Activated naive CD4-positive, alpha-beta T cell treated with anti-CD3 and anti-CD28 coated beads, Interleukin-2, amount 10 ng/mL, durations not matched to agents 7 days and 5 days (primary cell): ENCODE data around the gene PRUNE1.

Experiments
- CTCF ChIA-PET: fragments of 350-600 bp; sonication (Branson Sonifier 250); formaldehyde crosslinking; loops from one replicate; lab custom pipeline; 2021; ENCODE audit warnings: antibody characterized with exemption; lab: Charles Lee
- DNase-seq: peaks from one replicate; pipeline ENCODE4 v3.0.0-alpha.2; 2020
- H3K27ac Mint-ChIP-seq: one replicate; pipeline ENCODE4 v1.8.0; 2021; ENCODE audit warnings: mild to moderate bottlenecking, moderate library complexity, mixed read lengths
- H3K27me3 Mint-ChIP-seq: one replicate; pipeline ENCODE4 v1.8.0; 2021; ENCODE audit warnings: mild to moderate bottlenecking, mixed read lengths
- H3K36me3 Mint-ChIP-seq: one replicate; pipeline ENCODE4 v1.8.0; 2021; ENCODE audit warnings: mixed read lengths
- H3K4me1 Mint-ChIP-seq: one replicate; pipeline ENCODE4 v1.8.0; 2021; ENCODE audit warnings: mixed read lengths
- H3K4me3 Mint-ChIP-seq: one replicate; pipeline ENCODE4 v1.8.0; 2021; ENCODE audit warnings: mild to moderate bottlenecking, moderate library complexity, mixed read lengths
- H3K9me3 Mint-ChIP-seq: one replicate; pipeline ENCODE4 v1.8.0; 2021; ENCODE audit warnings: mixed read lengths

Gene PRUNE1

DNA sequence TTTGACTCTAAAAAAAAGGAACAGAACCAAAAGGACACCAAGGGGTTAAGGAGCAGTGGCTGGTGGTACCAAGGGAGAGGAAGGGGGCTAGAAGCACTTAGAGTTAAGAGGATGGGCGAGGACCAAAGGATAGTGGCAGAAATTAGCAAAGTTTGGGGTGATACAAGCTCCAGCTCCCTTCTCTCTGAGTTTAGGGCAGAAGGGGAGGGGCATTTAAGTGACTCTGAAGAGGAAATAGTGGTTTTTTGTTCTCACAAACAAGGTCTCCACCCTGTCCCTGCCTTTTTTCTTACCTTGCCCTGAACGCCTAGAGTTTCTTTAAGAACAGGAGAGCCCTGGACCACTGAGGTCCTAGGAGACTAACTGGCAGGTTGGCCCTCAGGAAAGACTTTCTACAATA, 47.9 kb downstream of the PRUNE1 start:
- CTCF ChIA-PET: interaction anchor here (0.7 to 6.2 kb wide), 3 partner anchors 8 to 32 kb away, joined by 3 to 41 read pairs (median 16); partner anchors contain the start of gene C1orf56
- H3K36me3 Mint-ChIP-seq: peaks cover 81% of the 10 kb centered on the region
- peak; percentile 54 for DNase-seq

GRCh38 chr1:151058692-151059091, 50.4 kb downstream of the PRUNE1 start:
- CTCF ChIA-PET: interaction anchor here (0.8 to 6.2 kb wide), 6 partner anchors 9 to 53 kb away, joined by 3 to 41 read pairs (median 7); partner anchors contain the start of genes C1orf56 and GABPB2
- Mint-ChIP-seq H3K9me3 (no peaks in the 10 kb centered on the region), H3K4me3 (peak overlapping the region; percentile 97), H3K4me1 (peaks cover 46% of the 10 kb centered on the region), H3K27me3 (peaks cover 5% of the 10 kb centered on the region), H3K27ac (peak overlapping the region; percentile 98), H3K36me3 (peaks cover 58% of the 10 kb centered on the region)
- DNase-seq: peak; percentile 26

More for the DNA sequence above, 47.9 kb downstream of the PRUNE1 start:
- H3K27ac Mint-ChIP-seq: peak overlapping the region; percentile 98
- H3K27me3 Mint-ChIP-seq: peaks cover 5% of the 10 kb centered on the region
- H3K4me1 Mint-ChIP-seq: peaks cover 65% of the 10 kb centered on the region
- H3K9me3 Mint-ChIP-seq: no peaks in the 10 kb centered on the region
- H3K4me3 Mint-ChIP-seq: peak overlapping the region; percentile 97

DNA sequence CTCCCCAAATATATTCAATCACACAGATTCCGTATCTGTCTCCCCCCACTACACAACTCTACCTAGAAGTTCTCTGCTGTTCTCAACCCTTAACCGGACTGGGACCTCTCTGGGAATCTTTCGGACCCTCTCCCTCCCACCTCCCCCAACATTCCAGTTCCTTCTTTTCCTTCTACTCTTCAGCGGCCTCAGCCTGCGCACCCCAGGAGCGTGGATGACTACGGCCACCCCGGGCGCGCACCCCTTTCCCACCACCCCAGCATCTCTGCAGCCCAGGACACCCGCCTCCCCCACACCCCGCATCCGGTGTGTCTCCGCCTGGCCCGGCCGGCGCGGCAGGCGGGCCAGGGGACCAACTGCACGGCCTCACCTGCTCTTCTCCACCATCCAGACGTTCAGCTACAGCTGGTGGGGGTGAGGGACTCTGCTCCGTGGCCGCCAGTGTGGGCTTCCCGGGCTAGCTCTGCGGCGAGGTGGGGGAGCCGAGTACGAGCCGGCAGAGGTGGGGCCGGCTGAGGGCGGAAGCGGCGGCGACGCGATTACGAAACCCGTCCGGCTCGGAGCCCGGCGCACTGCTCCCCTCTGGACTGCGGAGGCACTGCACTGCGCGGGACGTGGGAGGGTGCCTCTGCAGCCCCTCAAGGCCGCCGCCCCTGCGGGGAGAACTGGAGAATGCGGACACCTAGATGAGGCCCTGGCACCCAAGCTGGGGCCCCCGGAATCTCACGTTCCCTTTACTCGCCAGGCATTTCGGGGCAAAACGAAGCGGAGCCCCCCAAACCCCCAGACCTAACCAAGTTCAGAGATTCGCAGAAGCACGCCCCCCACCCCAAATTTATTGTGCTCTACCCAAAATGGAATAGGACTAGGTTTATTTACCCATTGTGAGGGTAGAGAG, 51.1 kb downstream of the PRUNE1 start, which contains the start of gene CDC42SE1:
Gene CDC42SE1 (minus strand): TSS at position 514 of the 898 bp plus-strand sequence. CDS start 3,892 bp downstream, outside the sequence.
- Mint-ChIP-seq H3K4me3 (peak within 1 kb of the TSS; percentile 97), H3K9me3 (no peaks in the 10 kb centered on the region), H3K27ac (peak within 1 kb of the TSS; percentile 98), H3K4me1 (peaks cover 43% of the 10 kb centered on the region), H3K36me3 (peaks cover 52% of the 10 kb centered on the region), H3K27me3 (peaks cover 5% of the 10 kb centered on the region)
- CTCF ChIA-PET: interaction anchor here (0.8 to 6.2 kb wide), 11 partner anchors 8 to 64 kb away, joined by 3 to 41 read pairs (median 5); partner anchors contain the start of gene C1orf56
- peak; percentile 90 for DNase-seq

DNA sequence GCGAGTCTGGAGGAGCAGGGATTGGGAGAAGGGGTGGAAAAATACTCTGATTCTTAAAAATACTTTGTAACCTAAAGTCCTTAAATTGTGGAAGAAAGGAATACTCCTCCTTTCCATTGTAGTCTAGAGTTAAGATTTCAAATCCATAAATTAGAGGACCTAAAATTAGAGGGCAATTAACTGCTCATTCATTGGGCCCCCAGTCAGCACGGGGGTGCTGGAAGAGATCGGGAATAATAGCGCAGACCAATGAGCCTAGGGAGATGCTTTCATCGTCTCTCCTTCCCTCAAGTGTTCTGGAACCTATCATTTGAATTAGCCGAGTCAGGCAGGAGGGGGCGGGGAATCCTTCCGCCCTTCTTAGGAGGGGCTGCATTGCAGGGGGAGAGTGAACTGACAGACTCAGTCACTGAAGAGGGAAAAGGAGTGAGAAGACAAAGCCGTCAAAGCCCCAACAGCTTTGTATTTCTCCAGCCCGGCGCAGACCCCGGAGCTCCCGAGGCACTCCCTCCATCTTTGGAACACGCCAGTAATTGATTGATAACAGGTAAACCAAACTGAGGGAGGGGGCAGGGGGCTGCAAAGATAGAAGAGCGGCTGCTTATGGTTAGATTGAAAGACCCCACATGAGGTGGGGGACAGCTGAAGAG, 51.9 kb downstream of the PRUNE1 start, which contains the start of gene MLLT11:
Gene MLLT11 (plus strand): TSS at position 391 of the 650 bp plus-strand sequence. CDS start 6,828 bp downstream, outside the sequence.
- peak; percentile 43 for DNase-seq
- Mint-ChIP-seq H3K36me3 (peaks cover 44% of the 10 kb centered on the region), H3K9me3 (no peaks in the 10 kb centered on the region), H3K27ac (peak within 1 kb of the TSS; percentile 98), H3K4me1 (peaks cover 35% of the 10 kb centered on the region), H3K4me3 (peak within 1 kb of the TSS; percentile 97), H3K27me3 (peaks cover 5% of the 10 kb centered on the region)
- CTCF ChIA-PET: interaction anchor here (0.7 to 6.2 kb wide), 13 partner anchors 10 to 96 kb away, joined by 3 to 41 read pairs (median 4); partner anchors contain the start of genes C1orf56 and TNFAIP8L2

- CTCF ChIA-PET: interaction anchor here (0.7 to 6.2 kb wide), 14 partner anchors 9 to 110 kb away, joined by 3 to 41 read pairs (median 4); partner anchors contain the start of genes C1orf56 and TNFAIP8L2
- Mint-ChIP-seq H3K9me3 (no peaks in the 10 kb centered on the region), H3K27me3 (peaks cover 5% of the 10 kb centered on the region), H3K4me1 (peaks cover 29% of the 10 kb centered on the region), H3K4me3 (peak overlapping the region; percentile 97), H3K27ac (peak overlapping the region; percentile 13), H3K36me3 (peaks cover 39% of the 10 kb centered on the region)
- no peak for DNase-seq
These were observed 52.6 kb downstream of the PRUNE1 start for GRCh38 chr1:151060657-151061421.

DNA sequence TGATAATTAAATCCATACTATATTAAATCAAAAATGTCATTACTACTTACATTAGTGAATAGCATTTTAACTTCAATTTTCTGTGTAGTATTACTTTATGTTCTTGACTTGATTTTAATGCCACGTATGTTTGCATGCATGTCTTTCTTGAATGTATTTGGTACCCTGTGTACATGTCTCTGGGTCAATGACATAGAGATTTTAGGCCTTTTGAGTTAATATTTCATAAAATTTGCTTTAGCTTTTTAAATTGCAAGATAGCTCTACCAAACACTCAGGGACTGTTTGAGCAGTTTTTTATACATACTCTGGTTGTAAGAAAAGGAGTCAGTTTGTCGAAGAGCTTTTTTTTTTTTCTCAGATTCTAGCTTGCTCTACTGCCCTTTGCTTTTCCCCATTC, 53.5 kb downstream of the PRUNE1 start:
- CTCF ChIA-PET: interaction anchor here (0.8 to 6.2 kb wide), 6 partner anchors 9 to 109 kb away, joined by 3 to 41 read pairs (median 6); partner anchors contain the start of gene C1orf56
- no peak overlapping the region for H3K27ac Mint-ChIP-seq
- H3K36me3 Mint-ChIP-seq: peaks cover 35% of the 10 kb centered on the region
- peaks cover 21% of the 10 kb centered on the region for H3K4me1 Mint-ChIP-seq
- no peaks in the 10 kb centered on the region for H3K9me3 Mint-ChIP-seq
- no peak overlapping the region for H3K4me3 Mint-ChIP-seq
- no peak for DNase-seq
- peaks cover 5% of the 10 kb centered on the region for H3K27me3 Mint-ChIP-seq

DNA sequence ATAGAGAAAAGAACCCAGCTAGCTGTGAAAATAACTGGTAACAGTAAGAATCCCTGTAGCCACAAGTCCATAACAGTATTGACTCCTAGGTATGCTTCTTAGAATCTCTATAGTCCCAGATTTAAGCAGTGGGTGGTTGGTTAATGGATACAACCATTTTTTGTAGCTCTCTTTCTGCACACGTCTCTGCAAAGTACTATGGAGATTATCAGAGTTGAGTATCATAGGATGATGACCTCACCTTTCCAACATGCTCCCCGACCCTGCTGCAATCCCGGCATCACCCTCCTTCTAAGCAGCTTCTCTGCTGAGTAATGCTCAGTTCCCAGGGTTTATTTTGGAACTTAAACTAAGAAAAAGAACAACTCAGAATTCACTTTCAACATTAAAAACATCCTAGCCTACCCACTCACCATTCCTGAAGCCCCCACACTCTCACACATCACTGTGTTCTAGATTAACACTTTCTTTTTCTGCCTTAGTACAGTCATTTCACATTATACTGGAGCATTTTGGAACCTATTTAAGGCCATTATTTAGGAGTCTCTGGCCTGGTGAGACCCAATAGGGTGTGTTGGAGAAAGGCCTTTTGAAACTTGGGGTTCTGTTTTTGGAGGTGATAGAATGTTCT, 54.6 kb downstream of the PRUNE1 start:
- DNase-seq: no peak
- H3K27ac Mint-ChIP-seq: no peak overlapping the region
- no peak overlapping the region for H3K4me3 Mint-ChIP-seq
- H3K4me1 Mint-ChIP-seq: peaks cover 18% of the 10 kb centered on the region
- CTCF ChIA-PET: interaction anchor here (2.1 to 2.3 kb wide), 2 partner anchors 8 to 15 kb away, joined by 5 to 8 read pairs; partner anchors contain the start of gene C1orf56
- H3K36me3 Mint-ChIP-seq: peaks cover 26% of the 10 kb centered on the region
- peaks cover 5% of the 10 kb centered on the region for H3K27me3 Mint-ChIP-seq
- no peaks in the 10 kb centered on the region for H3K9me3 Mint-ChIP-seq

GRCh38 chr1:151065089-151065645, 56.9 kb downstream of the PRUNE1 start:
- Mint-ChIP-seq H3K36me3 (peaks cover 13% of the 10 kb centered on the region), H3K9me3 (no peaks in the 10 kb centered on the region), H3K27me3 (no peaks in the 10 kb centered on the region), H3K4me1 (peaks cover 29% of the 10 kb centered on the region), H3K27ac (no peak overlapping the region), H3K4me3 (no peak overlapping the region)
- DNase-seq: no peak
- CTCF ChIA-PET: interaction anchor here (1.0 to 1.2 kb wide), 2 partner anchors 11 to 18 kb away, joined by 3 read pairs; no protein-coding TSS in a partner anchor

GRCh38 chr1:151067185-151067584, 58.9 kb downstream of the PRUNE1 start:
- CTCF ChIA-PET: interaction anchor here (2.1 kb wide), 1 partner anchor 9 kb away, joined by 11 read pairs; the partner anchor contains the start of gene CDC42SE1
- no peak for DNase-seq
- Mint-ChIP-seq H3K4me1 (peaks cover 27% of the 10 kb centered on the region), H3K27me3 (no peaks in the 10 kb centered on the region), H3K27ac (no peak overlapping the region), H3K9me3 (no peaks in the 10 kb centered on the region), H3K4me3 (no peak overlapping the region), H3K36me3 (peaks cover 14% of the 10 kb centered on the region)

DNA sequence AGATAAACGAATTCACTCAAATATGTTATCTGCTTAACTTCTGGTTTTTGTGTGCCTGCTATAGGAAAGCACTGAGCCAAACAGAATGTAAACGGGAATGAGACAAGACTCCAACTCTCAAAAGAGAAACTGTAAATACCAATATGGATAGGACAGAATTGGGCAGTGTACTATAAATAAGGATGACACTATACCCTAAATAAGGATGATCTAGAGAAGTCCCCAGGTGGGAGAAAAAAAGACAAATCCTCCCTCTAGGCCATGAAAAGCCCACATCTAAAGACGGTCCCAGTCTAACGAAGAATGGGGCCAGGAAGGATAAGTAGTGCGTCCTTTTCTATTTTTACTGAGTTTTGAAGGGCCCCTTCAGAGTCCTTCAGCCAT, 60.8 kb downstream of the PRUNE1 start:
- Mint-ChIP-seq H3K4me1 (peaks cover 40% of the 10 kb centered on the region), H3K9me3 (no peaks in the 10 kb centered on the region), H3K36me3 (peaks cover 18% of the 10 kb centered on the region), H3K4me3 (peak overlapping the region; percentile 100), H3K27me3 (no peaks in the 10 kb centered on the region), H3K27ac (peak overlapping the region; percentile 100)
- DNase-seq: no peak
- CTCF ChIA-PET: interaction anchor here (1.3 kb wide), 1 partner anchor 9 kb away, joined by 5 read pairs; the partner anchor contains the start of gene MLLT11

GRCh38 chr1:151070474-151071276, 62.4 kb downstream of the PRUNE1 start, which contains the start of gene GABPB2:
Gene GABPB2, plus strand, starts transcription at chr1:151070761. Its CDS starts 17,429 bp downstream, at chr1:151088190.
- CTCF ChIA-PET: interaction anchor here (0.5 to 1.7 kb wide), 10 partner anchors 8 to 73 kb away, joined by 3 to 7 read pairs (median 4); partner anchors contain the start of gene MLLT11
- H3K36me3 Mint-ChIP-seq: peaks cover 21% of the 10 kb centered on the region

More at GRCh38 chr1:151070474-151071276, 62.4 kb downstream of the PRUNE1 start, which contains the start of gene GABPB2:
- Mint-ChIP-seq H3K4me3 (peak within 1 kb of the TSS; percentile 100), H3K27ac (peak within 1 kb of the TSS; percentile 100), H3K9me3 (no peaks in the 10 kb centered on the region), H3K27me3 (no peaks in the 10 kb centered on the region), H3K4me1 (peaks cover 39% of the 10 kb centered on the region)
- DNase-seq: peak; percentile 90
